PC-3 (cell line): Measurements from ENCODE around the gene PRPS1.

ENCODE experiments used
- CTCF ChIP-seq: fragments of 300-600 bp; sonication (generic); conservative IDR thresholded peaks from 2 replicates; pipeline ENCODE4 v1.5.1; 2017; ENCODE audit warnings: antibody characterized with exemption, low read depth, mild to moderate bottlenecking, low read length
- EZH2 ChIP-seq: fragments of 300-600 bp; sonication (generic); IDR thresholded peaks from one replicate; pipeline ENCODE4 v1.6.1; 2017; ENCODE audit warnings: antibody characterized with exemption, mild to moderate bottlenecking, low read length; ENCODE audit not compliant: unreplicated experiment

GRCh38 chrX:107632346-107632745, 4.0 kb downstream of the PRPS1 start:
- TF ChIP-seq CTCF (no peak), EZH2 (no peak)
